Fibroblast of skin of scalp (primary cell): ENCODE measurements around the gene CEP295NL.
"Not testable (repeated sequence)": the region's sequence is repeated elsewhere in the genome, so short reads cannot be mapped to it uniquely, and the experiment has no call there.

ENCODE experiments used
- DNase-seq: peaks from one replicate; pipeline ENCODE4 v3.0.0-alpha.2; 2013

Gene CEP295NL

DNA sequence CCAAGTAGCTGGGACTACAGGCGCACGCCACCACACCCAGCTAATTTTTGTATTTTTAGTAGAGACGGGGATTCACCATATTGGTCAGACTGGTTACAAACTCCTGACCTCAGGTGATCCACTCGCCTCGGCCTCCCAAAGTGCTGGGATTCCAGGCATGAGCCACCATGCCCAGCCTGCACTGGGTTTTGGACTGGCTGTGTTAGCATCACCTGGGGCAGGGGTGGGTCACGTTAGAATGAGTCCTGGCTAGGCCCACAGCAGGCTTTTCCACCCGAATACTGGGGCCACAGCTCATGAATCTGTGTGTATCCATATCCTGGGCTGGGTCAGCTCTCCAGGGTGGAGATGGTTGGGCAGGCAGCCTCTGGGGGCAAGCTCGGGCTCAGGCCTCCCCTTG, 770 bp downstream of the CEP295NL start:
- DNase-seq = not testable (repeated sequence)

DNA sequence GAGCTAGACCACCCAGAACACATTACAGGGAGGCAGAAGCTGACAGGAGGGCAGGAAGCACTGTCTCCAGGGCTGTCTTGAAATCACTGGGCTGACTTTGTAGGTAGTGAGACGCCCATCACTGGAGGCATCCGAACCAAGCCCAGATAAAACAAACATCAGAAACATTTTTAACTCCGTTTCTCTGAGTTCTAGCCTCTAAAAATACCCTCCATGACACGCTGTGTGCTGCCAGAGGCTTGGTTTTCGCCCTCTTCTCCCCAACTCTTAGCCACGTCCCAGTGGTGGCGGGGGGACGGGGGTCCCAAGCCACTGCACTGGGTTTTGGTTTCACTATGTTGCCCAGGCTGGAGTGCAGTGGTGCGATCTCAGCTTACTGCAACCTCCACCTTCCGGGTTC, 1.2 kb downstream of the CEP295NL start:
- DNase-seq = no peak

DNA sequence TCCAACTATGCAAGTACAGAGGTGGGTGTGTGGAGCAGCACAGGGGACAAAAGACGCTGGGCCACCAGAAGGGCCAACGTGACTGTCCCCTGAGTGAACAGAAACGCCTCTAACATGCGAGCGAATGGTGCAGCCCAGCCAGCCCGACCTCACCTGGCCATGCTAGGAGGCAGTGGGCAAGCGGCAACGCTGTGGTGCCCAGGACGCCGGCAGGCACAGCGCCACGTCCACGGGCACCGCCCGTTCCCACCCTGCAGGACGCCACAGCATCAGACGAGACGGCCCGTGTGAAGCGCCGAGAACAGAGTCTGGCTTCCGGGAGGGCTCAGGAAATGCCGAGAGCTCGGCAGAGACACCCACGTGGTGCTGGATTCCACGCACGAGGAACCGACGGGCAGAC, 2.2 kb downstream of the CEP295NL start:
- DNase-seq = no peak

DNA sequence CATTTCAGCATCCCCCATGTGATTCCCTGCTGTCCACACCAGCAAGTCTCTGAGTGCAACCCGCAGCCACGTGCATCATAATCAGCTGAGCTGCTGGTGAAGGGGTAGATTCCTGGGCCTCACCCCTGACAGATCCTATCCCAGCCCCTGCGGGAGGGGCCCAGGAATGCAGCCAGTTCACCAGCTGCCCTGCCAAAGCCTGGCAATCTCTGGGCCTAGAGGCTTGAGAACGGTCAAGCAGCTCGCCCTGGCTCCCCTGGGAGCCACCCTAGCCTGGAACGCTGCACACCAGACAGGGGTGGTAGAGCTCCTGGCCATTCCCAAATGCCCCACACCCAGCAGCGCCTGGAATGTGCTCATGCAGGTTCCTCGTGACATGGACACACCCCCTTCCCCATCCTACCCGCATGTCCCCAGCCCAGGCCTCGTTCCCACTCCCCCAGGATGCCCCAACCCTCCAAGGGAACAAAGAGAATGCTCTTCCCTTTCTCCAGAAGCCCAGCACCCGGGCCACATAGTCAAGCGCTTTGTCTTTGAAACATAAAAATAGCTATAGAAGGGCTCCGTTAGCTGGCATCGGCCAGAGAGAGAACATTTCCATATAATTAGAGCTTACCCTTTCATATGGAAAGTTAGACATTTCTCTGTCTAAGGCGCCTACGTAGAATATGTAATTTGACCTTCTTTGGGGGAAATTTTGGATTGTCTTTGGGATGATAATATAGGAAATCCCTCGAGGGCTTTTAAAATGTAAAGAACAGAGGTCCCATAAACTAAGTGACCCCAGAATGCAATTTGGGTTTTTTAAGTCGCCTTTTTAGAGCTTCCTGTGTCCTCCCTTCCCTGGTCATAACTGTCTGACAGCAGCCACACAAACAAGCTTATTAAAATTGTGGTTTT, 3.4 kb downstream of the CEP295NL start:
- peak; percentile 25 for DNase-seq

DNA sequence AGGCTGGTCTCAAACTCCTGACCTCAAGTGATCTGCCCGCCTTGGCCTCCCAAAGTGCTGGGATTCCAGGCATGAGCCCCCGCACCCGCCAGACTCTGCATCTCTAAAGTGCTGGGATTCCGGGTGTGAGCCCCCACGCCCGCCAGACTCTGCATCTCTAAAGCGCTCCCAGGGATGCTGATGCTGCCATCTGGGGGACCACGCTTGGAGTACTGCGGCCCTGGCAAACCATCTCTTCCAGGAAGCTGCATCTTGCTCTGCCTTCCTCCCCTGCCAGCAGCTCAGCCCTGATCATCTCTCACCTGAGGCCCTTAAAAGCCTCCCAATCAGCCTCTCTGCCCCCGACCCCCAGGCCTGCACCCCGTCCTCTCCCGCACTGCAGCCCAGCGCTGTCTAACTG, 4.1 kb downstream of the CEP295NL start:
- DNase-seq = no peak

DNA sequence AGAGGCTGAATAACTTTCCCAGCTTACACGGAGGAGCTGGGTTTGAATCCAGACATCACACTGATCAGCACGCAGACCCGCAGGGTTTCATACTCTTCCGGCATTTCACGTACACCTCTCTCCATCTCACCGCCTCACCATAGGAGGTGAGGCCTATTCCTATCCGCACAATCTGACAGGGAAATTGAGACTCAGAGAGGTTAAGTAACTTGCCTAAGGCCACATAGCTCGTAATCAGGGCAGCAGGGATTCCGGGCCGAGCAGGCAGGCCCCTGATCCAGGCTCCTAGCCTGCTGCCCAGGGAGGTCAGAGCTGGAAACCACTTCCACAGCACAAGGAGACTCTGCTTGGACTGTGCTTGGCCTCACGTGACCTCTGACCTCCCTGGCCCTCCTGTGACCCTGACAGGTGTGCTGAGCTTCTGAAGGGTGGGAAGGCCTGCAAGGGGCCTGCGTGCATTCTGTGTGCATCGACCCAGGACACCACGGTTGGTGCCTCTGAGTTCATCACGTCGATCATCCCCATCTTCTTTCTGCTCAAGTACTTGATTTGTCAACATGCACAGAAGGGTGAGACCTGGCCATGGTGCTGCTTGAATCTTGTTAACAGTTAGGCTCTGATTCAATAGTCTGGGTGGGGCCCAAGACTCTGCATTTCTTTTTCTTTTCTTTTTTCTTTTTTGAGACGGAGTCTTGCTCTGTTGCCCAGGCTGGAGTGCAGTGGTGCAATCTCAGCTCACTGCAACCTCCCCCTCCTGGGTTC, 4.7 kb downstream of the CEP295NL start:
- no peak for DNase-seq

DNA sequence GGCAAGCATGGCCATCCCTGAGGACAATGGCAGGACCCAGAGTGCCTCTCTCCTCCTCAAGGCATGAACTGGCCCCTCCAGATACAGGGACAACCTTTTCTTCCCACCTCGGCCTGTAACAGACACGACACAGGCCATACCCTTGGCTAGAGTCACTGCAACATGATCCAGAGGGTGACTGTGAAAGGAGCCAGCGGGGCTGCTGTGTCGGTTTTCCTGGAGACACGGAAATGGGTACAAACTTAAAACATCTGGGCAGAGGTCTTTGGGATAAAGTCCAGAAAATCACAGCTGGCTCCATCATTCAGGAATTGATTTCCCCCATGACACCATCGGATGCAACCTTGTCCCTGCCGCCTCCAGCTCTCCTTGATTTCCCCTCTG, 5.3 kb downstream of the CEP295NL start:
- no peak for DNase-seq

DNA sequence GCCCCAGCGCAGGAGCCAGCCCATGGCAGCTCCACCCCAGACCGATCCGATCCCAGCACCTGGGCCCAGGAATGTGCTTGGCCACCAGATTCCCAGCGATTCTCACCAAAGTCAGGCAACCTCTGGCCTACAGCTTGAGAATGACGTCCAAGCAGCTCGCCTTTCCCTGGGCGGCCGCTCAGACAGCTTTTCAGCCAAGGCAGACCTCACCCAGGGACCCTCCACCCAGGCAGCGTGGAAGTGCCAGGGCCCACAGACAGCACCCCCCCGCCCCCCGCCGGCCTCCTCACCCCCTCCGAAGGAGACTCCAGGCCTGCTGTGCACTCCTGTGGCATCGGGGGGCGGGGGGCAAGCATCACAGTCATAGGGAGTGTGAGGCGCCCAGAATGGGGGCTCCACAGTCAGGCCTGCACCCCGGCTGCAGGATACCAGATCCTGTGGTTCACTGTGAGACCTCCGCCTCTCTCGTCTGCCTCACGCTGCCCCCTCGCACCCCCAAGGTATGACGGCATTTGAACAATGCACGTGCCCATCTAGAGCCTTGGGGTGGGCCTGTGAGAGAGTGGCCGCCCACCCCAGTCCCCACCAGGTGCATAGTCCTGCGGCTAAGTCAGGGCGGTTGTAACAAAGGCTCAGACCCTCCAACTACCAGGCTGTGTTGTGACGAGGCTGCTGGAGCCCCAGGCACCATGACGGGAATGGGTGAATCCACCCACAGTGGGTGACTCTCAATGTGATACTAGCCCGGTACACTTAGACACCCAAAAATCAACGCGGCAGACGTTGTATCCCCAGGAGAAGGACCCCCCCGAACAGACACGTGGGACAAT, 6.0 kb downstream of the CEP295NL start:
- DNase-seq = no peak

DNA sequence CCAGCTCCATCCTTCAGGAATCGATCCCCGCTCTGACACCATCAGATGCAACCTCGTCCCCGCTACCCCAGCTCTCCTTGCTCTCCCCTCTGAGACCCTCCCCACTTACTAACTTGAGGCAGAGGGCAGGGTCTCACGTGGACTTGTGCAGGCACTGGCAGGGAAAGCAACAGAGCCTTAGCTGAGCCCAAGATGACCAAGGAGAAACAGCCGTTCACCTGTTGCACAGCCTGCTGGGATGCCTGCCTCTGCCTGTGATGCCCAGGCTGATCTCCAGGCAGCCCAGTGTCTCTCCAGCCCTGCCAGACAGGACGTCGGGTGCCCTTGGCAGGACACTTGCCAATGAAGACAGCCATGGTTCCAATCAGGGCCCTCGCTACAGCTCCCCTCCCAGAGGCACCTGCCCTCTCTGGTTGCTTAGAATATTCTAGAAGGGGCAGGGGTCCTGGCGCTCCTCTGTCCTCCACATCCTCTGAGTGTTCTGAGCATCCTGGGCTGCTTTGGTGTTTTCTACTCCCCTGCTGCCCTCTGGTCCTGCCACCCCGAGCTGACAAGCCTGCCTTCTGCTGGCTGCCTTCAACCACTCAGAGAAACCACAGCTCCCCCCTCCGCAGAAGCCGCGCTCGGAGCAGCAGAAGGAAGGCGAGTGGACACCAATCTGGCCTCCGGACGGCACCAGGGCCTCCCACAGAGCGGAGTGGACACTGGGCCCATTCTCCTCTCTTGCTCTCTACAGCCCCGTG, 6.7 kb downstream of the CEP295NL start:
- DNase-seq = no peak

DNA sequence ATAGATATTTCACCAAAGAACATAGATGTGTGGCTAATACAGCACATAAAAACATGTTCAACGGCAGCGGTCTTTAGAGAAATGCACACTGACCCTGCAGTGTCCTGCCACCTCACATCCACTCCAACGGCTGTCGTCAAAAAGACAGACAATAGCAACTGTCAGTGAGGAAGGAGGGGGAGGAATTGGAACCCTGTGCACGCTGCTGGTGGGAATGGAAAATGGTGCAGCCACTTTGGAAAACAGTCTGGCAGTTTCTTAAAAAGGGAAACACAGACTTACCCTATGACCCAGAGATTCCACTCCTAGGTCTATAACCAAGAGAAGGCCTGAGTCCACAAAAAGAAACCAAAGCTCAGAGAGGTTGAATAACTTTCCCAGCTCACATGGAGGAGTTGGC, 7.7 kb downstream of the CEP295NL start:
- DNase-seq = no peak

DNA sequence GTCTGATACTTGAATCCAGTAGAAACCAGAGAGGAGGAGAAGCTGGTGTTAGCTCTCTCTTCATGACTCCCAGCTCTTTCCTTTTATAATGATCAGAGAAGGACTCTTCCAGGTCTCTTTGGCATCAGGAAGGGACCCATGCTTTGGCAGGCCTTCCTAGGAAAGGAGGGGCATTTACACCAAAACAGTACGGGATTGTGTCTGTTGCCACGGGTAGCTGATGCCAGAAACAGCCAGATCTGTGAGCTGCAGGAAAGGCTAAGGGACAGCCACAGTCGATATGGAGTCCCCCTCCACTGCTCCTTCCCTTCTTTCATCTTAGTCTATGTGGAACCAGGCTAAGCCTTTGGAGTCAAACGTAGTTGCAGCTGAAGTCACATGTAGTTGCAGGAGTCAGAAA, 9.3 kb downstream of the CEP295NL start:
- no peak for DNase-seq

DNA sequence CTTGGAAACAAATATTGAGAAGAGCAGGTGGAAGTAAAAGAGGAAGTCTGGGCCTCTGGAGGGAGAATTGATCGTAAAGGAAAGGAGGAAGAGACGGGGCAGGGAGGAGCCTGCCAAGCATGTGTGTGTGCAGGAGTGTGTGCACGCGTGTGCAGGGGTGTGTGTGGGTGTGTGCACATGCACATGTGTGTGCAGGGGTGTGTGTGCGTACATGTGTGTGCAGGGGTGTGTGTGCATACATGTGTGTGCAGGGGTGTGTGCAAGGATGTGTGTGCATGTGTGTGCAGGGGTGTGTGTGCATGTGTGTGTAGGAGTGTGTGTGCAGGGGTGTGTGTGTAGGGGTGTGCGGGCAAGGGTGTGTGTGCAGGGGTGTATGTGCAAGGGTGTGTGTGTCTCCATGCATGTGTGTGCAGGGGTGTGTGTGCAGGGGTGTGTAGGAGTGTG, 10.0 kb downstream of the CEP295NL start:
- no peak for DNase-seq

DNA sequence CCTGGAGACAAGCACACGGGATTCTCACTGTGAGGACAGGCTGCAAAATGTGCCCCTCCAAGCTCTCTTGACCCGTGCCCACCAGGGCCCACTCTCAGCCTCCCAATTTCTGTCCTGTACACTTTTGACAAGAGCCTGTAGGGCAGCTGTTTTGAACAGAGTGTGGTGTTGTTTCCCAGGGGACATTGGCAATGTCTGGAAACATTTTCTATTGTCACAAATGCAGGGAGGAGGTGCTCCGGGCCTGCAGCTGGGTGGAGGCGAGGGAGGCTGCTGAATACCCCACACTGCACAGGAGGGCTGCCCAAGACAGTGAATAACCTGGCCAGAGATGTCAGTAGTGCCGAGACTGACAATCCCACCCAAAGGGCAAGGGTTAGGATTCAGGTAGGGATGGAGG, 10.5 kb downstream of the CEP295NL start:
- DNase-seq = no peak

DNA sequence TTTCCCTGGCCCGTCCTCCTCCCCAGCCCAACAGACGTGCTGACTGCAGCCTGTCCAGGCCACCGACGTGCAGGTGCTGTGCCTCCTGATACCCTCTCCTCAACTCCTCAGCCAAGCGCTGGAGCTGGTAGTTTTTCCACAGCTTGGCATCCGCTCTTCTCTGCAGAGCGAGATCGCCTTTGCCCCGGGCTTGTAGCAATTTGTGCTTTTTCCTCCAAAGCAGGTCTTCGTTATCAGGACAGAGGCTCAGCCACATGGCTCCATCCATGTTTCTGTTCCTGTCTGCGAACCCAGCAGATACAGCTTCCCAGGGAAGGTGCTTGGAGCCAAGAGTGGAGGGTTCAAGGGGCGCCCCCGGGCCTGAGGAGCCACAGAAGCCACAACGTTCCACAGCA, 10.9 kb downstream of the CEP295NL start:
- no peak for DNase-seq

DNA sequence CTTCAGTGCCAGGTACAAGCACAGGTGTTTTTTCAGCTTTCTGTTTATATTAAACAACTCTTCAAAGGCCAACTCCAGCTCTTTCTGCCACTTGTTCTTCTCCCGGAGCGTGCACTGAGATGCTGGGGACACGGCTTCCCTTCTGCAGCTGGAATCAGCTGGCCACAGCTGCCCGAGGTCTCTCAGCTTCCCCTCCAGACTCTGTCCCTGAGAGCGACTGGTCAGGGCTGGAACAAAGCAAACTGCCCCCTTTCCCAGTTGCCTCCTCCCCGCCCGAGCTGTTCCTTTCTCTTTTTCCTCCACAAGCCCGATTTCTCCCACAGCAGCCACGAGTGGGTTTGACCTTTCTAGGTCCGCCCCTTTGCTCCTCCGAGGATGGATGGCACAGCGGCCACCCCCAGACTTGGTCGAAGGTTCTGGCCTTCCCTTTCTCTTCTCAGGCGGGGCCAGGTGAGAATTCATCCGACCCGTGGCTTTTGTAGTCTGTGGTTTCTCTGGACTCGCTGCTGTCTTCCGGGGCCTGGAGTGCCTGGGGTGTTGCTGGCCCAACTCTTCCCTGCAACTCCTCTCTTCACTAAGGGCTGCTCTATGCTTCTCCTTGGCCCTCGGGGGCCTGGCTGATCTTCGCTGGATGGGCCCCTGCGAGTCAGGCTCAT, 11.5 kb downstream of the CEP295NL start:
- no peak for DNase-seq

DNA sequence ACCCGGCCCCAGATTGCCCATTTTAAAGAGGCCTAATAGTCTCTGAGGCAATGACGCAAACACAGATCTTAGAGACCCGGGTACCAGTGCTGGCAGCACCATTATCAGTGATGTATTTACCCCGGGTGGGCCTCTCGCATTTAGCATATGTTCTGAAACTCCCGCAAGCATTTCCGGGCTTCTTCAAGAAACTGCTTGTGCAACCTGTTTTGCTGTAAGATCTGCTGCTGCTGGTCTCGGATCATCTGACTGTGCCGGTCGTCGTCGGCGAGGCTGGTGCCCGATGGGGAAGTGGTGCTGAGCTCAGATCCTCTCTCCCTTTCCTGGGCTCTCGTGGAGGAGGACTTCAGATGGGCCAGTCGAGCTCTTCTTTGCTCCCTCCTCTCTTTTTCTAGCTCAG, 12.5 kb downstream of the CEP295NL start:
- DNase-seq = no peak

DNA sequence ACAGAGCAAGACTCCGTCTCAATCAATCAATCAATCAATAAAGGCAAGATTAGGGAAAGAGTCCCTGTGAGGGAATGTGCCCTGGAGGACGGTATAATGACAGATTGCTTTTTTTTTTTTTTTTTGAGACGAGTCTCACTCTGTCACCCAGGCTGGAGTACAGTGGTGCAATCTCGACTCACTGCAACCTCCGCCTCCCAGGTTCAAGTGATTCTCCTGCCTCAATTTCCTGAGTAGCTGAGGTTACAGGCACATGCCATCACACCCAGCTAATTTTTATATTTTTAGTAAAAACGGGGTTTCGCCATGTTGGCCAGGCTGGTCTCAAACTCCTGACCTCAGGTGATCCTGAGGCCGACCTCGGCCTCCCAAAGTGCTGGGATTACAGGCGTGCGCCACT, 12.9 kb downstream of the CEP295NL start:
- DNase-seq = not testable (repeated sequence)

DNA sequence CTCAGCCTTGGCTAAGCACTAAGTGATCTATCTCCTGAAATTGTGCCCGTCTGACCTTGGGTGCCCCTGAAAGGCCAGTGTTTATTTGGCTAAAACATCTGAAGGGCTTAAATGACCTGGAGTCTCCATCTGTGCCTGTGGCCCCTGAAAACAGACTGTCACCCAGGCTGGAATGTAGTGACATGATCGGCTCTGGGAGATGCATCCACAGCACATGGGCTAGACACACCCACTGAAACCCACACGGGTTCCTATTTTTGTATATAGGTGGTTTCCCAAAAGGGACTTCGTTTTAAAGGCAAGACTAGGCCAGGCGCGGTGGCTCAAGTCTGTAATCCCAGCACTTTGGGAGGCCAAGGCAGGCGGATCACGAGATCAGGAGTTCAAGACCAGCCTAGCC, 13.5 kb downstream of the CEP295NL start:
- no peak for DNase-seq

DNA sequence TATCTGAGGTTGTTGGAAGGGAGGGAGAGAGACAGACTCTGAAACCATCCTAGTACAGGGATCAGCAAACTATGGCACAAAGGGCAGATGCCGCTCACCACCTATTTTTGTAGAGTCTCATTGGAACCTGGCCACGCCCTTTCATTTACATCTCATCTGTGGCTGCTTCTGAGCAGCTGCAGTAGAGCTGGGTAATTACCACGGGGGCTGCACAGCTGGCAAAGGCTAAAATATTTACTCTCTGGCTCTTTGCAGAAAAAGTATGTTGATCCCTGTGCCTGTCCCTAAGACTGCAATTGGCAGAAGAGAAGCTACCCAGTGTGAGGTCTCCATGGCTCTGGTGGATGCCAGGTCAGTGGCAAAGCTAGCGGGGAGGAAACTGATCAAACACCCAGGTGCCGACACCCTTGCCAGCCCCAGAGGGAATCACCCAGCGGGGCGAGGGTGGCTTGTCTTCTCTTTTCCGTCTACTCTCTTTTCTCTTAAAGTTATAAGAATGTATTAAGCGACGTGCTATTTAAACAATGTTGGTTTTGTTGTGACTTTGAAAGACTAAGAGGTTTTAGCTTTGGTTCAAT, 14.0 kb downstream of the CEP295NL start:
- no peak for DNase-seq

DNA sequence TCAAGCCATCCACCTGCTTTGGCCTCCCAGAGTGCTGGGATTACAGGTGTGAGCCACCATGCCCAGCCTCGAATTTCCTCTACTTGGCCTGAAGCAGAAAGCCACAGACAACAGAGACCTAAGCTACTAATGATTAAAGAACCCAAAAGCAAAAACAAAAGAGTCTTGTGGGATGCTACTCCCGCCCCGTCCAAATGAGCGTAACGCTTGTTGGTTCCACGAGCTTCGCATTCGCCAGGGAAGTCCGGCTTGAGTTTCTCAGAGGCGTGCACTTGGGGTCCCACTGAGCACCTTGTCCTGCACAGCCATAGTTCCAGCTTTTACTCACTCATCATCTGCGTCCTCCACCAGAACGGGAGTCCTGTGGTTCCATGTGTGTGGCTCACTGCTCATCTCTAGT, 16.0 kb downstream of the CEP295NL start:
- no peak for DNase-seq

DNA sequence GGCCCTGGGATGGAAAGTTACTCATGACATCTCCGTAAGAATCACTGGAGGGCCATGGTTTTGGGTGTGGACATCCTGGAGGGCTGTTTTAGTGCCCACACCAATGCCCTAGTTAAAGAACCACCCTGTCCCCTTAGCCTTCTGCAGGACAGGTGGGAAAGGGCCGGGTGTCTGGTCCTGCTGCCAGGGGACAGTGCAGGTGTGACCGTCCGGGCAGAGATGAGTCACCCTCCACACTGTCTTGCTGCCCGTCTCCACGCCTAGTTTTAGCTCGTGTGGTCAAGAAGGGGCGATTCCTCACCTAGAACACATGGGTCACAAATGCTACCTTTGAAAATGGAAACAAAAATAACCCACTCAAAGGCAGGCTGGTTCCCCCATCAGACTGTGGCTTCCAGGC, 17.0 kb downstream of the CEP295NL start:
- DNase-seq = no peak
